ENCODE measurements around the gene BCAS1.

- no peak for TF ChIP-seq CTCF (IDR thresholded peaks at IDR 0.05; ENCODE audit: low read length)
- TF ChIP-seq EZH2 (IDR thresholded peaks at IDR 0.05; ENCODE audit: borderline replicate concordance, low read length) = no peak
Observed at GRCh38 chr20:54078296-54078984, 8.0 kb upstream of the BCAS1 start.
